T-helper 2 cell treated with Interferon-gamma antibody and Interleukin-4, amounts not matched to agents 5 μg/mL and 100 μg/mL, for 36 hours (primary cell): Measurements from ENCODE around the gene CNOT9.

Source experiments
- DNase-seq: peaks from one replicate; pipeline ENCODE4 v3.0.0; 2021; ENCODE audit warnings: low spot score
- H3K27ac Mint-ChIP-seq: one replicate; pipeline ENCODE4 v1.8.0; 2021; ENCODE audit warnings: mild to moderate bottlenecking, mixed read lengths
- H3K27me3 Mint-ChIP-seq: one replicate; pipeline ENCODE4 v1.8.0; 2021; ENCODE audit warnings: low read depth, mixed read lengths
- H3K36me3 Mint-ChIP-seq: one replicate; pipeline ENCODE4 v1.8.0; 2021; ENCODE audit warnings: low read depth, mixed read lengths
- H3K4me1 Mint-ChIP-seq: one replicate; pipeline ENCODE4 v1.8.0; 2021; ENCODE audit warnings: low read depth, mixed read lengths
- H3K4me3 Mint-ChIP-seq: one replicate; pipeline ENCODE4 v1.8.0; 2022; ENCODE audit warnings: mild to moderate bottlenecking, moderate library complexity, mixed read lengths
- H3K9me3 Mint-ChIP-seq: one replicate; pipeline ENCODE4 v1.8.0; 2021; ENCODE audit warnings: mixed read lengths

The CNOT9 gene

DNA sequence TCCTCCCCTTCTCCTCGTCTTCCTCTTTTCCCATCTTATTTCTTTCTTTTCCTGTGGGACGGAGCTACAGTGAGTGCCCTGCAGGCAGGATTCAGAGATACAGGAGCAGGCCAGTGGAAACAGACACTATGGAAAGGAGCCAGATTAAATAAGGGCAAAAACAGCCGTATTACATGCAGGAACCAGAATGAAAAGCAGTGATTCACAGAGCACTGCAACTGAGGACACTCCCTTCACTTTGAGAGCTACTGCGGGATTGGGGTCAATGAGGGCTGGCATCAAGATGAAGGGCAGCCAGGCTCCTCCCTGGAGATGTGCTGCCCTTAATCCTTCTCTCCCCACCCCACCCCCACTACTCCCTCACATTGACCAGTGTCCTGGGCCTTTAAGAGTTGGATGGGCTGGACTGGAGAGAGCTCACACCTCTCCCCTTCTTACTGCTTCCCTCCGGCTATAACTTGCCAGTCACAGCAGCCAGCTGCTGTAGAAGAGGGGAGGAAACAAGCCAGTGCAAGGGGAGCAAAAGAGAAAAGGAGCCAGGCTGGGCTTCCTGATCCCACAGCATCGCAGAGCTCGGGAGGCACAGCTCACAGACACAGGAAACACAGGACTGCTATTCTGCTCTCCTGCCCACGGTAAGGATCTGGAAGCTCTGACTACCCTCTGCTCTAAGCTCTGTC is 38.9 kb downstream of the CNOT9 start, which contains the start of gene PLCD4:
Gene PLCD4 (plus strand): TSS at position 464 of the 680 bp plus-strand sequence. CDS start 7,841 bp downstream, outside the sequence.
- DNase-seq: no peak
- Mint-ChIP-seq H3K27ac (no peak within 1 kb of the TSS), H3K27me3 (peaks cover 10% of the 10 kb centered on the region)

DNA sequence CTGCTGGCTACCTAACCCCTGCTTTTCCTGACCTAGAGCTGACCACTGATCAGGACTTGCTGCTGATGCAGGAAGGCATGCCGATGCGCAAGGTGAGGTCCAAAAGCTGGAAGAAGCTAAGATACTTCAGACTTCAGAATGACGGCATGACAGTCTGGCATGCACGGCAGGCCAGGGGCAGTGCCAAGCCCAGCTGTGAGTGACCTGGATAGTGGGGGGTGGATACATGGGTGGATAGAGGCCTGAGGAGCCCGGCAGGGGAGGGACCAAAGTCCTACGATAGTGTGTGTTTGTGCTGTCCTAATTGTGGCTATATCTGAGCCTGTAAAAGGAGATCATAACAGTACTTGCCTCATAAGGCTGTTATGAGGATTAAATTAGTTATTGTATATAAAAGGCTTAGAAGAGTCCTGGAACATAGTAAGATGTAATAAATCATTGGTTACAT is 47.3 kb downstream of the CNOT9 start:
- Mint-ChIP-seq H3K9me3 (no peaks in the 10 kb centered on the region), H3K27ac (no peak overlapping the region), H3K4me3 (no peak overlapping the region), H3K4me1 (no peaks in the 10 kb centered on the region), H3K36me3 (no peaks in the 10 kb centered on the region), H3K27me3 (no peaks in the 10 kb centered on the region)
- no peak for DNase-seq

More for the DNA sequence above, 38.9 kb downstream of the CNOT9 start, which contains the start of gene PLCD4:
- no peak within 1 kb of the TSS for H3K4me3 Mint-ChIP-seq
- H3K4me1 Mint-ChIP-seq: no peaks in the 10 kb centered on the region
- H3K36me3 Mint-ChIP-seq: no peaks in the 10 kb centered on the region
- H3K9me3 Mint-ChIP-seq: no peaks in the 10 kb centered on the region

DNA sequence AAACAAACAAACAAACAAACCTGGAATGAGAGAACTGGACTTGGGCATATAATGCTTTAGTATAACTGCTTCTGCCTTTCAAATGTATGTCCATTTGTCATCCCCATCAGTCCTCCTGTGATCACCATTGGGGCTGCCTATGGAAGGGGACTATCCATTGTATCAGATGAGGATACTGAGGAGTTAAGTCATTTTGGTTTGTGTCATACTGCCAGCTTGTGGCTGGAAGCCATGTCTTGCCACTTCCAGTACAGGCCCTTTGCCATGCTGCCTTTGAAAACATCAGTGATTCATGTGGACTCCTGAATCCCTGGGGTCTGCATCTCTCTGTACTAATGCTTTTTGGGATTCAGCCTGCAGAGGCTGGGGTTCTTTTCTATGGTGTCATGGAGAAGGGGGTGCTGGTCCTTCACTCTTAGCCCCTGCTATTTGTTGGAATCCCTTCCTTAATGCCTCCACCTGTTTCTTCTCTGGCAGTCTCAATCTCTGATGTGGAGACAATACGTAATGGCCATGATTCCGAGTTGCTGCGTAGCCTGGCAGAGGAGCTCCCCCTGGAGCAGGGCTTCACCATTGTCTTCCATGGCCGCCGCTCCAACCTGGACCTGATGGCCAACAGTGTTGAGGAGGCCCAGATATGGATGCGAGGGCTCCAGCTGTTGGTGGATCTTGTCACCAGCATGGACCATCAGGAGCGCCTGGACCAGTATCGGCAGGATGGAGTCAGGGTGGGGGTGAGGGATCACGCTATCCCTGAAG is 49.6 kb downstream of the CNOT9 start:
- no peak for DNase-seq
- Mint-ChIP-seq H3K36me3 (no peaks in the 10 kb centered on the region), H3K27me3 (no peaks in the 10 kb centered on the region), H3K9me3 (no peaks in the 10 kb centered on the region), H3K4me1 (no peaks in the 10 kb centered on the region), H3K4me3 (no peak overlapping the region), H3K27ac (no peak overlapping the region)

DNA sequence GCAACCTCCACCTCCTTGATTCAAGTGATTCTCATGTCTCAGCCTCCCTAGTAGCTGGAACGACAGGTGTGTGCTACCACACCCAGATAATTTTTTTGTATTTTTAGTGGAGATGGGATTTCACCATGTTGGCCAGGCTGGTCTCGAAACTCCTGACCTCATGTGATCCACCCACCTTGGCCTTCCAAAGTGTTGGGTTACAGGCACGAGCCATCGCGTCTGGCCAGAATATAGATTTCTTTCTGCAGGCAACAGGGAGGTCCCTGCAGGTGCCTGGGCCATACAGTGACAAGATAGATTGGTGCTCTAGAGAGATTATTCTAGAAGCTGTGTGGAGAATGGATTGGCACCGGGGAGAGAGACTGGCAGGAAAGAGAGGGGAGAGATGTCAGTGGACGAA is 52.4 kb downstream of the CNOT9 start:
- no peaks in the 10 kb centered on the region for H3K9me3 Mint-ChIP-seq
- H3K4me1 Mint-ChIP-seq: no peaks in the 10 kb centered on the region
- H3K27me3 Mint-ChIP-seq: no peaks in the 10 kb centered on the region
- no peak overlapping the region for H3K4me3 Mint-ChIP-seq
- DNase-seq: no peak
- H3K36me3 Mint-ChIP-seq: no peaks in the 10 kb centered on the region
- no peak overlapping the region for H3K27ac Mint-ChIP-seq

DNA sequence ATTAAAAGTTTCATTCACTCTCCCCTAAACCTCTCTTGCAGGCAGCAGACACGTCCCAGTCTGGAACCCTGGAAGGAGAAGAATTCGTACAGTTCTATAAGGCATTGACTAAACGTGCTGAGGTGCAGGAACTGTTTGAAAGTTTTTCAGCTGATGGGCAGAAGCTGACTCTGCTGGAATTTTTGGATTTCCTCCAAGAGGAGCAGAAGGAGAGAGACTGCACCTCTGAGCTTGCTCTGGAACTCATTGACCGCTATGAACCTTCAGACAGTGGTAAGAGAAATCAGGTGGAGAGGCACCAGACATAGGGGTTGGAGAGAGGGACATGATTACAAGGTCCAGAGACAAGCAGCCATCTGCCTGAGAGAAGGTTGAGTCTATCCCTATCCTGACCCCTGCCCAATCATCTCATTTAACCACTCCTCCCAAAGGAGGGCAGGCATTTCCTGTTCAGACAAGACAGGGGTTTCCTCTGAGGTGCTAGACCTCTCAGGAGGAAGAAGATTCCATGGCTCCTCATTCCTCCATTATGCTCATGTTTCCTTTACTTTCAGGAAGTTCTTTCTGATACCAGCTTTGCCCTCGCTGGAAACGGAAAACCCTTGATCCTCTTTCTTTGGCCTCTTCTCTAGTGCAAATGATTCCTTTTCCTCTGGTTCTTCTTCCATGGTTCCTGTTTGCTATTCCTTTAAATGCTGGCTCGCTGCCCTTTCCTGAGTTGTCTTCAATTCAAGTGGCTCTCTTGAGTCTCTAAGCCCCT is 54.1 kb downstream of the CNOT9 start:
- H3K4me1 Mint-ChIP-seq: no peaks in the 10 kb centered on the region
- no peaks in the 10 kb centered on the region for H3K9me3 Mint-ChIP-seq
- H3K4me3 Mint-ChIP-seq: no peak overlapping the region
- no peak for DNase-seq
- no peaks in the 10 kb centered on the region for H3K27me3 Mint-ChIP-seq
- H3K36me3 Mint-ChIP-seq: no peaks in the 10 kb centered on the region
- H3K27ac Mint-ChIP-seq: no peak overlapping the region

DNA sequence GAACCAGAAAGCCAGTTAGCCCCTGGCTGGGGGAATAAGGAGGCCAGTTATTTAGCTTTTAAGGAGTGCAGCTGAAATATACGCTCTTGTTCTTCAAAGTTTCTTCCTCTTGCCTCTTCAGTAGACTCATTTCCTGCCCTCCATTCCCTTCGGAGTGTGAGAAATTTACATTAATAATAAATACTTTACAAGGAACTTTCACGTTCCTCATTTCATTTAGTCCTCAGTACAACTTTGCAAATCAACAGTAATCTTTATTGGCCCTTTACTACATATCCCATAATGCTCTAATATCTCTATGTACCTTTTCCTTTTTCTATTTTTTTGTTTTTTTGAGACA is 54.7 kb downstream of the CNOT9 start:
- Mint-ChIP-seq H3K9me3 (no peaks in the 10 kb centered on the region), H3K4me1 (no peaks in the 10 kb centered on the region), H3K4me3 (no peak overlapping the region), H3K27me3 (no peaks in the 10 kb centered on the region), H3K36me3 (no peaks in the 10 kb centered on the region), H3K27ac (no peak overlapping the region)
- no peak for DNase-seq

DNA sequence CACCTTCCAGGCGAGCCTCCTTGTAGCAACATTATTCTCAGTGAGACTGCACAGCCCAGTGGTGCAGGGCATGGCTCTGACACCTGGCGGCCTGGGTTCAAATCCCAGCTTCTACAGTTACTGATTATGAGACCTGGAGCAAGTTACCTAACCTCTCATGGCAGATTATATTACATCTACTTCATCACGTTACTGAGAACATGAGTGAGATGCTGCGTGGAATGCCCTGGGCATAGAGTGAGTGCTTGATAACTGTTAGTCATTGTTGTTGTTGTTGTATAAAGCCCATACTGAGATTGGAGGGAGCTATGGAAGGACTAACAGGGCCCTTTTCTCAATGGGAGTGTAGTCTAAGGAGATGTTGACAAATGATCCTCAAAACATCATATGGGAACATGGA is 57.7 kb downstream of the CNOT9 start:
- DNase-seq: no peak
- no peaks in the 10 kb centered on the region for H3K4me1 Mint-ChIP-seq
- H3K4me3 Mint-ChIP-seq: no peak overlapping the region

DNA sequence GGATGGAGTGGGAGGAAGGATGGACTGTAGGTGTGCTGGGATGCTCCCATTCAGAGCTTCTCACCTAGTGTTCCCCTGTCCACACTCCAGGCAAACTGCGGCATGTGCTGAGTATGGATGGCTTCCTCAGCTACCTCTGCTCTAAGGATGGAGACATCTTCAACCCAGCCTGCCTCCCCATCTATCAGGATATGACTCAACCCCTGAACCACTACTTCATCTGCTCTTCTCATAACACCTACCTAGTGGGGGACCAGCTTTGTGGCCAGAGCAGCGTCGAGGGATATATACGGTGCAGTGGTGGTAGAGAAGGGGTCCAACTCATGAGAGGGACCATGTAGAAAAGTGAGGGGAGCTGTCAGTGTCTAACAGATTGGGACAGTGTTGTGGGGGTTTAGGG is 59.3 kb downstream of the CNOT9 start:
- Mint-ChIP-seq H3K27me3 (no peaks in the 10 kb centered on the region), H3K4me1 (no peaks in the 10 kb centered on the region), H3K36me3 (no peaks in the 10 kb centered on the region), H3K27ac (no peak overlapping the region), H3K4me3 (no peak overlapping the region), H3K9me3 (no peaks in the 10 kb centered on the region)
- no peak for DNase-seq

More for the DNA sequence above, 57.7 kb downstream of the CNOT9 start:
- H3K27ac Mint-ChIP-seq: no peak overlapping the region
- no peaks in the 10 kb centered on the region for H3K36me3 Mint-ChIP-seq
- no peaks in the 10 kb centered on the region for H3K27me3 Mint-ChIP-seq
- H3K9me3 Mint-ChIP-seq: no peaks in the 10 kb centered on the region

DNA sequence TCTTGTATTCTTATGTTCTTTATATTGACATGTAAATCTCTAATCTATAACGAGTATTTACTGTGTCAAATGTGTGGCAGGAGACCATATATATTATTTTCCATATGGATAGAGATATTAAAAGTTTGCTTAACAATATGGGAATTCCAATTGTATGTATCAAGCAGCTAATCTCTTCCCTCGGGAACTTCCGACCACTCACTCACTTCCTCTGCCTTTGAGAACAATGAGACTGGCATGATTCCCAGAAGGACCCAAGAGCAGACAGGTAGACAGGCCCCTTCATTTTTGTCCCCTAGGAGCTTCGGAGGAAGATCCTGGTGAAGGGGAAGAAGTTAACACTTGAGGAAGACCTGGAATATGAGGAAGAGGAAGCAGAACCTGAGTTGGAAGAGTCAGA is 63.2 kb downstream of the CNOT9 start:
- Mint-ChIP-seq H3K4me1 (no peaks in the 10 kb centered on the region), H3K36me3 (peaks cover 8% of the 10 kb centered on the region), H3K27me3 (no peaks in the 10 kb centered on the region), H3K4me3 (no peak overlapping the region), H3K27ac (no peak overlapping the region), H3K9me3 (no peaks in the 10 kb centered on the region)
- no peak for DNase-seq

DNA sequence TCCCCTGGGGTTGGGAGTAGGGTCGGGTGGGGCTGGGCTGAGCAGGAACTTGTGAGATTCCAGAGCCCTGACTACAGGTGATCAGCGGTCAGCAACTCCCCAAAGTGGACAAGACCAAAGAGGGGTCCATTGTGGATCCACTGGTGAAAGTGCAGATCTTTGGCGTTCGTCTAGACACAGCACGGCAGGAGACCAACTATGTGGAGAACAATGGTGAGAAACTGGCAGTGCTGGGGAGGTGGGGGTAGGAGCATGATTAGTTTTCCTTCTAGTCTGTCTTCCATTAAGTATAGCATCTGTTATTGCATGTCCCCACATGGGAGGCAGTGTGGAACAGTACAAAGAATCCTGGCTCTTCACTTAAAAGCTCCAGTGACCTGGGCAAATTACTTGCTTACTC is 67.1 kb downstream of the CNOT9 start:
- DNase-seq: no peak
- Mint-ChIP-seq H3K4me3 (no peak overlapping the region), H3K36me3 (peaks cover 36% of the 10 kb centered on the region), H3K27ac (no peak overlapping the region), H3K9me3 (no peaks in the 10 kb centered on the region), H3K4me1 (no peaks in the 10 kb centered on the region), H3K27me3 (no peaks in the 10 kb centered on the region)

DNA sequence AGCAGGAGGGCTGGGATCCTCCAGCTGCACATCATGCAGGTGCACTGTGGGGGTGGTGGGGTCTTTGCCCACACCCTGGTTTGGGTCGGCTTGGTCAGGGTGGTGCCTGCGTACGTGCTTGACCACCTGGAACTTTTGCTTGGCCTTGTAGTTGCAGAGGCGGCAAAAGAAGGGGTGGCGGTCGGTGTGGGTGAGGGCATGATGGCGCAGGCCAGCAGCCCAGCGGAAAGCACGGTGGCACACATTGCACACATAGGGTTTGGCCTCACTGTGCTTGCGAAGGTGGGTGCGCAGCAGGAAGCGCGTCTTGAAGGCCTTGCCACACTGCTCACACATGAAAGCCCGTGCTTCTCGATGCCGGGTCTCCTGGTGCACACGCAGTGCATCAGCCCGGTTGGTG is 69.7 kb downstream of the CNOT9 start:
- Mint-ChIP-seq H3K9me3 (no peaks in the 10 kb centered on the region), H3K36me3 (peaks cover 43% of the 10 kb centered on the region), H3K27me3 (no peaks in the 10 kb centered on the region), H3K4me3 (no peak overlapping the region), H3K4me1 (no peaks in the 10 kb centered on the region), H3K27ac (no peak overlapping the region)
- DNase-seq: no peak

DNA sequence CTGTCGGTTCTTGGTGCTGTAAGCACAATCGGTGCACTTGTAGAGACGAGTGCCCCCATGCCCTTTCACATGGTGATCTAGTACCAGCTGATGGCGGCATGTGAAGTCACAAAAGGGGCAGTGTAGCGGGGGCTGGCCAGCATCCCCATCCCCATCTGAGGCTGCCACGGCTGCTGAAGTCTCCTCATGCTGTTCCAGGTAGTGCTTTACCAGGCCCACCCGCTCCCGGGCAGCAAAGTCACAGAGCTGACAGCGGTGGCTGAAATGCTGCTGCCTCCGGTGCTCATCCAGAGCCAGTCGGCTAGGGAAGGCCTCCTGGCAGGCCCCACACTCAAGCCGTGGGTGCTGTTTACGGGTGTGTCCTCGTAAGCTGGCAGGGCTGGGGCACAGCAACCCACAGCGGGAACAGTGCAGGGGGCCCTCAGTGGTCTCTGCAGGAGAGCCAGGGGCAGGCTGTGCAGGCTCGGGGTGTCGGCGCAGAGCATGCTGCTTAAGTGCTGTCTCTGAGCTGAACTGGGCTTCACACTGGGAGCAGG is 73.5 kb downstream of the CNOT9 start:
- DNase-seq: no peak
- no peak overlapping the region for H3K4me3 Mint-ChIP-seq
- no peaks in the 10 kb centered on the region for H3K4me1 Mint-ChIP-seq
- H3K27ac Mint-ChIP-seq: no peak overlapping the region
- no peaks in the 10 kb centered on the region for H3K9me3 Mint-ChIP-seq
- peaks cover 48% of the 10 kb centered on the region for H3K36me3 Mint-ChIP-seq
- no peaks in the 10 kb centered on the region for H3K27me3 Mint-ChIP-seq

DNA sequence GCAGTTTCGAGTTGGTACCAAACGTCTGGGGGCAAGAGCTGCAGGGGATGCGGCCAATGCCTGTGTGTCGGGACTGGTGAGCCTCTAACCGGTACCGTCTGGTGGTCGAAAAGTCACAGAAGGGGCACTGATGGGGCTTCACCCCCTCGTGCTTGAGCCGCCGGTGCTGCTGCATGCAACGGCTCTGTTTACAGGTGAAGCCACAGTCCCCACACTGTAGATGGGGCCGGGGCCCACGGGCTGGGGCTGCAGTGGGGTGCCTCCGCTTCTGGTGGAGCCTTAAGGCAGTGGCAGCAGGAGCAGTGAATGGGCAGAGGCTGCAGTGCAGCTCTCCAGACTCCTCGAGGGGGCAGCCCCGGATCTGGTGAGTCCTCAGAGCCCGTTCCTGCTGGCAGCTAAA is 74.1 kb downstream of the CNOT9 start:
- Mint-ChIP-seq H3K36me3 (peaks cover 49% of the 10 kb centered on the region), H3K27me3 (no peaks in the 10 kb centered on the region)
- no peak for DNase-seq

DNA sequence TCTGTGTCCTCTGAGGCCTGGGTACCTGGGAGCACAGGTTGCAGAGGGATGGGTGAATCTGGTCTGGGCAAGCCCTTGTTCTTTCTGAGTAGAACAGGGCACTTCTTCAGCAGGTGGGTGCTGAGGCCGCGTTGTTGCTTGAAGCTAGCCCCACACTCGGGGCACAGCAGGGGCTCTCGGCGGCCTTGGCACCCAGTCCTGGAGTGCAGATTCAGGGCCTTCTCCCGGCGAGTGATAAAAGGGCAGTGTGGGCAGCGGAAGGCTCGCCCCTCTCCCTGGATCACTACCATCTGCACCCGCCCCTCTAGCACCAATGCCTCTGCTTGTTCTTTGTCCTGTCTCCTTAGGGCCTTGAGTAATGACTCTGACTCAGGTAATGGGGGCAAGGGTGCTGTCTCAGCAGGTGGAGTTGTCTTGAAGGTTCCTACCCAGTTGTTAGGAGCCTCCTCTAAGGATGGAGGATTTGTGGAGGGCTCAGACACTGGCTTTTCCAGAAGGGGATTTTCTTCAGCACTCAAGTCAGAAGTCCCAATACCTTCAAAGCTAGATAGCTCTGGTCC is 75.2 kb downstream of the CNOT9 start:
- Mint-ChIP-seq H3K27me3 (no peaks in the 10 kb centered on the region), H3K36me3 (peaks cover 48% of the 10 kb centered on the region), H3K27ac (no peak overlapping the region), H3K4me3 (no peak overlapping the region), H3K9me3 (no peaks in the 10 kb centered on the region), H3K4me1 (no peaks in the 10 kb centered on the region)
- no peak for DNase-seq

More for the DNA sequence above, 74.1 kb downstream of the CNOT9 start:
- Mint-ChIP-seq H3K9me3 (no peaks in the 10 kb centered on the region), H3K27ac (no peak overlapping the region), H3K4me1 (no peaks in the 10 kb centered on the region), H3K4me3 (no peak overlapping the region)
